GM18870 (cell line): Measurements from ENCODE around the gene SYT10.
"Not testable (repeated sequence)": the region's sequence is repeated elsewhere in the genome, so short reads cannot be mapped to it uniquely, and the experiment has no call there.

Source experiments
- ATAC-seq: cut with Tn5 transposase; IDR thresholded peaks from one replicate; pipeline ENCODE4 v1.9.1; 2021; ENCODE audit warnings: moderate library complexity; ENCODE audit not compliant: unreplicated experiment

SYT10 gene

DNA sequence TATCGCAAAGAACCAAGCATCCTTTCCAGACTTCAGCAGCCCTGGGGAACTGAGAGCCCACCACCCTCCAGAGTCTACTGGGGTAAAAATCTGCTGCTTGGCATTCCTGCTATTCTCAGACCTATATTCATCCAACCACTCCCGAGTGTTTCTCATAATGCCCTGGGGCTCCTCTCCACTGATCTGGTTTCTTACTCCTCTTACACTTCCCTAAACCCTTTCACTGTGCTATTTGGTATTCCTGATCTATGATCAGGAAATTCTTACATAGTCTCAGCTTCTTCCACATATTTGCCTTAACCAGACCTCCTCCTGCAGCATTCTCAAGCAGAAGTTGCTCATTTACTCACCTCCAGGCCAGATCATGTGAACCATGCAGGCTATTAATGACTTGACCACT is 82.4 kb downstream of the SYT10 start:
- ATAC-seq, result no peak

GRCh38 chr12:33349791-33350190 is 89.8 kb downstream of the SYT10 start:
- ATAC-seq, result no peak

DNA sequence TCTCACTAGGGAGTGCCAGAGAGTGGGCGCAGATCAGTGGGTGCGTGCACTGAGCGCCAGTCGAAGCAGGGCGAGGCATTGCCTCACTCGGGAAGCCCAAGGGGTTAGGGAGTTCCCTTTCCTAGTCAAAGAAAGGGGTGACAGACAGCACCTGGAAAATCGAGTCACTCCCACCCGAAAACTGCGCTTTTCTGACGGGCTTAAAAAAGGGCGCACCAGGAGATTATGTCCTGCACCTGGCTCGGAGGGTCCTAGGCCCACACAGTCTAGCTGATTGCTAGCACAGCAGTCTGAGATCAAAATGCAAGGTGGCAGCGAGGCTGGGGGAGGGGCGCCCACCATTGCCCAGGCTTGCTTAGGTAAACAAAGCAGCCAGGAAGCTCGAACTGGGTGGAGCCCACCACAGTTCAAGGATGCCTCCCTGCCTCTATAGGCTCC is 107.6 kb downstream of the SYT10 start:
- not testable (repeated sequence) for ATAC-seq

DNA sequence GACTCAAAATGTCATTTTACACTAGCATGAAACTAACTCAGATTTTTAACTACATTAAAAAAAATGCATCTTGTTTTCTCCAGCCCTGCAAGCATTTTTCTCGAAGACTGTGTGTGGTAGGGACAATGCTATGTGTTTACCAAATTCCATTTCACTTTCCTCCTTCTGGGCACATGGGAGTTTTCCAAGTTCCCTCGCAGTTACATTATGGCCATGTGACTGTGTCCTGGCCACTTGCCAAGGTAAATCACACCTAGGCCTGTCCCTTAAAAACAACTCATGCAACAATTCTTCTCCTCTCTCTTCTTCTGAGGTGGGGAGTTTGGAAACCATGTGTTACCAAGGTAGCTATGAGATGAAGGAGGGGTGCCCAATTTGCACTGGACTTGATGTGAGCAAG is 108.7 kb downstream of the SYT10 start:
- no peak for ATAC-seq
